ENCODE data around the gene INTS15.
A peak's percentile ranks its signal among the peaks of the same experiment; 100 is the strongest.
"Not testable (repeated sequence)": the region's sequence is repeated elsewhere in the genome, so short reads cannot be mapped to it uniquely, and the experiment has no call there.

The INTS15 gene

DNA sequence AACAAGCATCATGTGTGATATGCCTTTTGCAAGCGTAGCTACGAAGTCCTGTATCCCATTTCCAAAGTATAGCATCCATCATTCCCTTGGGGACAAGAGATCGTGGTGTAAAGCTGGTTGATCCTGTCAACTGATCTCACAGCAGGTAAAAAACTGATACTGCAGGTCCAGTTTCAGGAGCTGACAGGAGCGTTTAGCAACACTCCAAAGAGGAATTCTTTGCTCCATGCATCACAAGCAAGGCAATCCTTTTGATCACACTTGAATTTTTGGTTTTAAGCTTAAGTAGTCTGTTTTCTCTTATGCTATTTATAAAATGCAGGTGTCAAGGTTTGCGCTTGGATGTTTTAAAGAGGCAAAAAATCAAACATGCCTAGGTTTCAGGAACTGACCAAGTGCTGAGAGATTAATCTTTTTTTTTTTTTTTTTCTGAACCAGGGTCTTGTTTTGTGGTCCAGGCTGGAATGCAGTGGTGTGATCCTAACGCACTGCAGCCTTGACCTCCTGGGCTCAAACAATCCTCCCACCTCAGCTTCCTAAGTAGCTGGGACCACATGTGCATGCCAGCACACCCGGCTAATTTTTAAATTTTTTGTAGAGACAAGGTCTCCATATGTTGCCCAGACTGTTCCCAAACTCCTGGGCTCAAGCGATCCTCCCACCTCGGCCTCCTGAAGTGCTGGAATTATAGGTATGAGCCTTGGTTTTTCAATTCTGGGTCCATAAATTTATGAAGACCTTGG is 14.4 kb upstream of the INTS15 start:
- TF ChIP-seq CTCF (IDR thresholded peaks at IDR 0.05; ENCODE audit: low read depth, low read length, missing control alignments): no peak
- in situ Hi-C loops (cut with HindIII; ENCODE audit: low pct_ligation_motif_present, low sequenced_read_pairs): no loop called here
- Histone ChIP-seq H3K27ac (no peak overlapping the region), H3K36me3 (replicated peaks) (no peaks in the 10 kb centered on the region), H3K27me3 (replicated peaks) (no peaks in the 10 kb centered on the region), H3K4me3 (ENCODE audit: low read depth, low read length) (no peak overlapping the region)
- no peak for DNase-seq

GRCh38 chr7:6576024-6576866 is 13.6 kb upstream of the INTS15 start:
- no peak overlapping the region for H3K27ac ChIP-seq
- no peaks in the 10 kb centered on the region for H3K27me3 ChIP-seq (replicated peaks)
- H3K4me3 ChIP-seq (ENCODE audit: low read depth, low read length): peak overlapping the region; percentile 52
- no peak for DNase-seq
- no peak for TF ChIP-seq CTCF (IDR thresholded peaks at IDR 0.05; ENCODE audit: low read depth, low read length, missing control alignments)
- H3K36me3 ChIP-seq (replicated peaks): peaks cover 2% of the 10 kb centered on the region
- in situ Hi-C loops (cut with HindIII; ENCODE audit: low pct_ligation_motif_present, low sequenced_read_pairs): no loop called here

GRCh38 chr7:6576867-6577368 is 12.9 kb upstream of the INTS15 start:
- Histone ChIP-seq H3K4me3 (ENCODE audit: low read depth, low read length) (peak overlapping the region; percentile 76), H3K27ac (peak overlapping the region; percentile 78)
- H3K27me3 ChIP-seq (replicated peaks); H3K36me3 ChIP-seq (replicated peaks); DNase-seq; in situ Hi-C loops (cut with HindIII; ENCODE audit: low pct_ligation_motif_present, low sequenced_read_pairs): not testable (repeated sequence)

- in situ Hi-C loops (cut with HindIII; ENCODE audit: low pct_ligation_motif_present, low sequenced_read_pairs): no loop called here
- no peak for TF ChIP-seq CTCF (IDR thresholded peaks at IDR 0.05; ENCODE audit: low read depth, low read length, missing control alignments)
- Histone ChIP-seq H3K4me3 (ENCODE audit: low read depth, low read length) (peak within 1 kb of the TSS; percentile 76), H3K36me3 (replicated peaks) (peaks cover 6% of the 10 kb centered on the region), H3K27ac (peak within 1 kb of the TSS; percentile 78), H3K27me3 (replicated peaks) (no peaks in the 10 kb centered on the region)
- DNase-seq: peak; percentile 76
Measured at GRCh38 chr7:6577369-6578113, 12.3 kb upstream of the INTS15 start, which contains the start of gene ZDHHC4. Gene ZDHHC4, plus strand, starts transcription at chr7:6577454. Its CDS starts 3,108 bp downstream, at chr7:6580562.

DNA sequence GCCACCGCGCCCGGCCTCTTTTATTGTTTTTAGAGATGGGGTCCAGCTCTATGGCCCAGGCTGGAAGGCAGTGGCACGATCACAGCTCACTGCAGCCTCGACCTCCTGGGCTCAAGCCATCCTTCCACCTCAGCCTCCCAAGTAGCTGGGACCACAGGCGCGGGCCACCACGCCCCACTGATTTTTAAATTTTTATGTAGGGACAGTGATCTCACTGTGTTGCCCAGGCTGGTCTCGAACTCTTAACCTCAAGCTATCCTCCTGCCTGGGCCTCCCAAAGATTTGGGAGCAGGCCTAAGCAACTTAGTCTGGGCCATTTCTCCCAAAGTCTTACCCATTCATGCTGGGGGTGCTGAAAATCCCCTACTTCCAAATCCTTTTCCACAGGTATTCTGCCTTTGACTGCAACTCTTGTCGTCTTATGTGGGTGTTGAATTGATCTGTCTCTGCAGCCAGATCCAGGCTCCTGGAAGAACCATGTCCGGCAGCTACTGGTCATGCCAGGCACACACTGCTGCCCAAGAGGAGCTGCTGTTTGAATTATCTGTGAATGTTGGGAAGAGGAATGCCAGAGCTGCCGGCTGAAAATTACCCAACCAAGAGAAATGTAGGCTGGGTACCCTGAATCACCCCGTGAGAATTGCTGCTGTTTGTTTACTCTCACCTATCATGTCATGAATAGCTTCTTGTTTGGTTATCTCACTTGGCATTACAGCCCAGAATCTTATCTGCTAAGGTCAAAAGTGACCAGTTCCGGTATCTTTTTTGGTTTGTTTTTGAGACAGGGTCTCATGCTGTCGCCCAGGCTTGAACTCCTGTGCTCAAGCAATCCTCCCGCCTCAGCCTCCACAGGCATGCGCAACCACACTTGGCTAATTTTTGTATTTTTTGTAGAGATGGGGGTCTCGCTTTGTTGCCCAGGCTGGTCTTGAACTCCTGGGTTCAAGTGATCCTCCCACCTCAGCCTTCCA is 11.4 kb upstream of the INTS15 start:
- no peak for DNase-seq
- in situ Hi-C loops (cut with HindIII; ENCODE audit: low pct_ligation_motif_present, low sequenced_read_pairs): no loop called here
- Histone ChIP-seq H3K27me3 (replicated peaks) (no peaks in the 10 kb centered on the region), H3K27ac (no peak overlapping the region), H3K4me3 (ENCODE audit: low read depth, low read length) (peak overlapping the region; percentile 76), H3K36me3 (replicated peaks) (peaks cover 6% of the 10 kb centered on the region)
- TF ChIP-seq CTCF (IDR thresholded peaks at IDR 0.05; ENCODE audit: low read depth, low read length, missing control alignments): no peak
